AG04450 (cell line): ENCODE measurements around the gene CHURC1. TPM values are rescaled to one million over a fixed set of nuclear protein-coding genes. Genes with fewer than 3 reads are reported as not detected.

Source experiments
- CTCF ChIA-PET: fragments of 300-600, 350-600 bp; formaldehyde crosslinking; extraction: SDS; loops from one replicate; lab custom pipeline; 2022; ENCODE audit warnings: antibody characterized with exemption, inconsistent platforms; lab: Charles Lee
- POLR2A ChIA-PET: fragments of 350-600 bp; formaldehyde crosslinking; extraction: SDS; loops from one replicate; lab custom pipeline; 2021; ENCODE audit warnings: antibody characterized with exemption, inconsistent platforms; lab: Yijun Ruan, JAX
- DNase-seq: peaks from one replicate; pipeline ENCODE4 v3.0.0-alpha.2; 2011; ENCODE audit warnings: low read depth, low spot score
- H3K27ac ChIP-seq: one replicate; pipeline ENCODE4 v1.5.1; 2012; ENCODE audit warnings: low read depth, low read length, control low read depth
- H3K27me3 ChIP-seq: one replicate; pipeline ENCODE4 v1.6.0; 2012; ENCODE audit warnings: low read length; ENCODE audit not compliant: control insufficient read depth, insufficient read depth
- H3K4me3 ChIP-seq: 2 replicates; pipeline ENCODE4 v1.5.1; 2011; ENCODE audit warnings: mild to moderate bottlenecking, low read depth, low read length, control low read depth
- H3K9me3 ChIP-seq: 2 replicates; pipeline ENCODE4 v1.5.1; 2012; ENCODE audit warnings: low read length; ENCODE audit not compliant: control insufficient read depth, insufficient read depth
- CTCF ChIP-seq: IDR thresholded peaks from 2 replicates; pipeline ENCODE4 v1.5.1; 2011; ENCODE audit warnings: low read depth, low read length, control low read depth, inconsistent platforms
- polyA plus RNA-seq: library from polyadenylated mRNA; depleted of rRNA; stranded (reverse); fragments of >200 nt; gene quantifications from 2 replicates; pipeline ENCODE4 v1.2.3, GENCODE V29; 2011

The CHURC1 gene
- polyA plus RNA-seq, 1 experiment, result 113 TPM

GRCh38 chr14:64971491-64971942, 57.3 kb downstream of the CHURC1 start:
- H3K27me3 ChIP-seq, result peaks cover 6% of the 10 kb centered on the region
- no peak for DNase-seq
- ChIA-PET POLR2A (interaction anchor here (0.7 kb wide), 1 partner anchor 27 kb away, joined by 3 read pairs; no protein-coding TSS in a partner anchor), CTCF (interaction anchor here (0.7 to 0.9 kb wide), 4 partner anchors 9 to 1500 kb away, joined by 3 to 4 read pairs (median 4); no protein-coding TSS in a partner anchor)
- peak overlapping the region; percentile 74 for H3K4me3 ChIP-seq
- no peak overlapping the region for H3K27ac ChIP-seq
- H3K9me3 ChIP-seq, result no peaks in the 10 kb centered on the region; the same call in 1 of the 2 replicates
- no peak for TF ChIP-seq CTCF

DNA sequence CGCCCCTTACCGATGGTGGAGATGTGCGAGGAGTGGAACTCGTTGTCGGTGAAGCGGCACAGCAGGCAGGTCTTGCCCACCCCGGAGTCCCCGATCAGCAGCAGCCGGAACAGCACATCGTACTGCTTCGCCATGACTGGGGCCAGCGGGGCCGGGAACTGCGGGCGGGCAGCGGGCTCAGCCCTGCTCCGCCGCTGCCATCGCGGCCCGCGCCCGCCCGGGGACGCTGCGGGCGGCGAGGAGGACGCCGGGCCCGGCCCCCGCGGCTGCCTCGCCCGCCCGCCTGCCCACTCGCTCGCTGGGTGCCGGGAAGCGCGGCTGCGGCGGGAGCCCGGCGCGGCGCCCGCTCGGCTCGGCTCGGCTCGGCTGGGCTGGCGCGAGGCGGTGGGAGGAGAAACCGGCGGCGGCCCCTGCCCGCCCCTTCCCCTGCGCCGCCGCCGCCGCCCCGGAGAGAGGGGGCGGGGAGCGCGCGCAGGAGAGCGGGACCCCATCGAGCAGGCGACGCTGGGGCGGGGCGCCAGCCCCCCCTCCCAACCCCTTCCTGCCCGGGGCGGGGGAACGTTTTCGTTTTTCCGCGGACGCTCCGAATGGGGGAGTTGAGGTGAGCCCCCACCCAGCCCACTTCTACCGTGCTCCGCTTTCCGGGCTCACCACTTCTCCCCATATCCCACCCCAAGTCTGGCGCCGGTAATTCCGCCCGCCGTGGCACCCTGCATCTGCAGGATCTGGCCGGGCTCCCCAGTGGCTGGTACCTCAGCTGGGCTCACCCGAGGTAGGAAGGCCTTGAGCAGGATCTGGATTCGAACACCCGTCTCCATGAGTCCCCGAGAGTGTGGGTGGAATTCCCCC, 57.9 kb downstream of the CHURC1 start, which contains the start of gene RAB15:
Gene RAB15, minus strand, starts transcription at position 394 of the 849 bp plus-strand sequence. Its CDS starts 260 bp downstream, at position 134.
- ChIA-PET CTCF (interaction anchor here (0.6 to 0.7 kb wide), 4 partner anchors 8 to 1500 kb away, joined by 3 to 4 read pairs (median 4); no protein-coding TSS in a partner anchor), POLR2A (interaction anchor here (0.7 kb wide), 1 partner anchor 26 kb away, joined by 3 read pairs; no protein-coding TSS in a partner anchor)
- DNase-seq, result no peak
- Histone ChIP-seq H3K27ac (no peak within 1 kb of the TSS), H3K4me3 (peak within 1 kb of the TSS; percentile 74), H3K9me3 (no peaks in the 10 kb centered on the region; the same call in 1 of the 2 replicates), H3K27me3 (peaks cover 10% of the 10 kb centered on the region)
- no peak for TF ChIP-seq CTCF

DNA sequence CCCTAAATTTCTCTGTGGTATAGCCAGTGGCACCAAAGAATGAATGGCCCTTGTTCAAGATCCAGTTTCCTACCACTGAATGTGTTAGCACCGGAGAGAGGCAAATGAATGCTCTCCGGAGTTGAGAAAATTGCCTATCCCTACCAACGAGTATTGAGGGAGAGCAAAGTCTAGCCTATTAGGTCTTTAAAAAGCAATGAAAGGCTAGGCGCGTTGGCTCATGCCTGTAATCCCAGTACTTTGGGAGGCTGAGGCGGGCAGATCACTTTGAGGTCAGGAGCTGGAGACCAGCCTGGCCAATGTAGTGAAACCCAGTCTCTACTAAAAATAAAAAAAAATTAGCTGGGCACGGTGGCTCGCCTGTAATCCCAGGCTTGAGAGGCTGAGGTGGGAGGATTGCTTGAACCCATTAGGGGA, 58.8 kb downstream of the CHURC1 start:
- H3K4me3 ChIP-seq, result no peak overlapping the region
- no peaks in the 10 kb centered on the region; the same call in 1 of the 2 replicates for H3K9me3 ChIP-seq
- no peak for DNase-seq
- CTCF ChIA-PET, result no interaction called here
- H3K27ac ChIP-seq, result no peak overlapping the region
- POLR2A ChIA-PET, result no interaction called here
- peaks cover 10% of the 10 kb centered on the region for H3K27me3 ChIP-seq
- TF ChIP-seq CTCF, result no peak

DNA sequence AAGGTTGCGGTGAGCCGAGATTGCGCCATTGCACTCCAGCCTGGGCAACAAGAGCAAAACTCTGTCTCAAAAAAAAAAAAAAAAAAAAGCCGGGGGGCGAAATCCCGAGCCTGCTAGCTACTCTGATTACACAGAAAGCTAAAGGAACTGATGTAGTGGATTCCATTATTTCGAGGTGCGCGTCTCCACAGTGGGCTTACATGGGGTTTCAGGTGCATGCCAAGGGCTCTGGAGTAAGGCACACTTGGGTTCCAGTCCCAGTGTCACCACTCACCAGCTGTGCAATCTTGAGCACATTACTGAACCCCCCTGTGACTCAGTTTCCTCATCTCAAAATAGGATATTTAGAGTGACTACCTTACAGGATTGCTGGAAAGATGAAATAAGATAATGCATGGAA, 59.6 kb downstream of the CHURC1 start:
- no peak for TF ChIP-seq CTCF
- no peaks in the 10 kb centered on the region; the same call in 1 of the 2 replicates for H3K9me3 ChIP-seq
- POLR2A ChIA-PET, result no interaction called here
- CTCF ChIA-PET, result interaction anchor here (0.8 to 1.3 kb wide), 2 partner anchors 83 to 150 kb away, joined by 4 read pairs; no protein-coding TSS in a partner anchor
- DNase-seq, result no peak
- peaks cover 10% of the 10 kb centered on the region for H3K27me3 ChIP-seq
- no peak overlapping the region for H3K4me3 ChIP-seq
- H3K27ac ChIP-seq, result no peak overlapping the region
